GM18511 (cell line): ENCODE results near the gene MGAT4D.
"Not testable (repeated sequence)": the region's sequence is repeated elsewhere in the genome, so short reads cannot be mapped to it uniquely, and the experiment has no call there.

Source experiments
- ATAC-seq: cut with Tn5 transposase; IDR thresholded peaks from one replicate; pipeline ENCODE4 v1.9.1; 2021; ENCODE audit warnings: mild to moderate bottlenecking, moderate library complexity; ENCODE audit not compliant: unreplicated experiment

The MGAT4D gene

DNA sequence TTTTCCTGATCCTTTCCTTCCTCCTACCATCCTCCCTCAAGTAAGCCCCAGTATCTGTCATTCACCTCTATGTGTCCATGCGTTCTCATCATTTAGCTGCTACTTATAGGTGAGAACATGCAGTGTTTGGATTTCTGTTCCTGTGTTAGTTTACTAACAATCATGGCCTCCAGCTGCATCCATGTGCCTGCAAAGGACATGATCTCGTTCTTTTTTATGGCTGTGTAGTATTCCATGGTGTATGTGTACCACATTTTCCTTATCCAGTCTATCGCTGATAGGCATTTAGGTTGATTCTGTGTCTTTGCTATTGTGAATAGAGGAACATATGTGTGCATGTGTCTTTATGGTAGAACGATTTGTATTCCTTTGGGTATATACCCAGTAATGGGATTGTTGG lies 53.7 kb downstream of the MGAT4D start:
- ATAC-seq: not testable (repeated sequence)

DNA sequence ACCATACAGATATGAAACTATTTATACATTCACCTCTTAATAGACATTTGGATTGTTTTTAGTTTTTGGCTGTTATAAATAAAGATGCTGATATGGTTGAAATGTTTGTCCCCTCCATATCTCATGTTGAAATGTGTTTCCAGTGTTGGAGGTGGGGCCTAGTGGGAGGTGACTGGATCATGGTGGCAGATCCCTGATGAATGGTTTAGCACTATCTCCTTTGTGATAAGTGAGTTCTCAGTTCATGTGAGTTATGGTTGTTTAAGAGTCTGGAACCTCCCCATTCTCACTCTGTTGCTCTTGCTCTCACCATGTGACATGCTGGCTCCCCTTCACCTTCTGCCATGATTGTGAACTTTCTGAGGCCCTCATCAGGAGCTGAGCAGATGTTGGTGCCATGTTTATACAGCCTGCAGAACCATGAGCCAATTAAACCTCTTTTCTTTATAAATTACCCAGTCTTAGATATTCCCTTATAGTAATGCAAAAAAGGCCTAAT lies 58.4 kb downstream of the MGAT4D start:
- no peak for ATAC-seq

DNA sequence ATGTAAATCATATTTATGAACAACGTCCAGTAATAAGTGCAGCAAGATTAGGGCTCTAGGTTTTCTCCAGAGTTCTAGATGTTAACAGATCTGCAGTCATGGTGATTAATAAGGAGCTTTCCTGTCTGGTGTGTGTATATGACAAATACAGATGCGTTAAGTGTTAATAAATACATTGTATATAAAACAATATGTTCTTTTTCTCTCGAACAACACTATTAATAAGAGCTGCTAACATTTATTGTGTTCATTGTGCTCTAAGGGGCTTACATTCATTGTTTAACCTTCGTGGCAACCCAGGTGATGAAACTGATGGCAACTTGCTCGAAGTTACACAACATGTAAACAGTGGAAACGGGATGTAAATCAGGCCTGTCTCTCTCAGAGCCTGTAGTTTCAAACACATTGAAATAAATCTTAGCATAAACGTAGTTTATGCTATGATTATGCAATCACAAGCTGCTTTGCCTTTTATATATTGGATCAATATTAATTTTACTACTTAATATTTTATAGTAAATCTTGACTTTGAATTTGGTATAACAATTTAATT lies 70.1 kb downstream of the MGAT4D start:
- no peak for ATAC-seq

DNA sequence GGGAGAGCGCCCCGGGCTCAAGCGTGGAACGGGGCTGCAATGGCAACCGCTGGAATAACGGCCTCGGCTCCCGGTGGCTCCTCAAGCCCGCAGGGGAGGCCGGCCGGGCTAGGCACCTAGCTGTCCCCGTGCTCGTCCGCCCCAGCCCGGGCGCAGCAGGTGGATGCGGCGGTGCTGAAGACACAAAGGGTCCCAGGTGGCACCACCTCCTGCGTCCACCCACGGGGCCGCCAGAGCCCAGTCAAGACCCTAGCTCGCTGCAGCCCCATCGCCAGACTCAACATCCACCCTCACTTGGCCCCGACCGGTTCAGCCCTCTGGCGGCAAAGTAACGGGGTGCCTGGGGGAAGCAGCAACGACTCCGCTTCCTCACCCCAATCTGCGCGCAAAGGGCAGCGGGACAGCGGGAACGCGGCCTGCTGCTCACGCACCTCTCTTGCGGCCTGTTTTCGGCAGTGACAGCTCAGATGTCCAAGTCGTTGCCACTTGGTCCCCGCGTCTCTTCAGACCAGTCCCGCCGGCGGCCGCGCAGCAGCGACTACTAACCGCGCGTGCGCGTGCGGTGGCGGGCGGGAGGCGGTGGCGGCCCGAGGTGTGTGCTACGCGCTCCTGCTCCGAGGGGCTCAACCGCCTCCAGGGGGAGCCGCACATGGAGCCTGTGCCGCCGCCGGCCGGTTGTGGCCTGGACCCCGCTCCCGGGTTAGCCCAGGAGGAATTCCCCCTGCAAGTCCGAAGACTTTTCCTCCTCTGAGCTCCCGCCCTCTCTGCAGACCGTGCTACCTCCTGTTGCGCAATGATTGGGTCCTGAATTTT lies 70.8 kb downstream of the MGAT4D start, which contains the start of gene CLGN:
Gene CLGN, minus strand, starts transcription at position 543 of the 813 bp plus-strand sequence. CDS start 14,570 bp downstream, outside the sequence.
- peak; percentile 87 for ATAC-seq

- peak; percentile 19 for ATAC-seq
Observed at GRCh38 chr4:140426610-140427105, 71.4 kb downstream of the MGAT4D start.

- ATAC-seq: no peak
Observed at GRCh38 chr4:140423106-140423505, 75.0 kb downstream of the MGAT4D start.

DNA sequence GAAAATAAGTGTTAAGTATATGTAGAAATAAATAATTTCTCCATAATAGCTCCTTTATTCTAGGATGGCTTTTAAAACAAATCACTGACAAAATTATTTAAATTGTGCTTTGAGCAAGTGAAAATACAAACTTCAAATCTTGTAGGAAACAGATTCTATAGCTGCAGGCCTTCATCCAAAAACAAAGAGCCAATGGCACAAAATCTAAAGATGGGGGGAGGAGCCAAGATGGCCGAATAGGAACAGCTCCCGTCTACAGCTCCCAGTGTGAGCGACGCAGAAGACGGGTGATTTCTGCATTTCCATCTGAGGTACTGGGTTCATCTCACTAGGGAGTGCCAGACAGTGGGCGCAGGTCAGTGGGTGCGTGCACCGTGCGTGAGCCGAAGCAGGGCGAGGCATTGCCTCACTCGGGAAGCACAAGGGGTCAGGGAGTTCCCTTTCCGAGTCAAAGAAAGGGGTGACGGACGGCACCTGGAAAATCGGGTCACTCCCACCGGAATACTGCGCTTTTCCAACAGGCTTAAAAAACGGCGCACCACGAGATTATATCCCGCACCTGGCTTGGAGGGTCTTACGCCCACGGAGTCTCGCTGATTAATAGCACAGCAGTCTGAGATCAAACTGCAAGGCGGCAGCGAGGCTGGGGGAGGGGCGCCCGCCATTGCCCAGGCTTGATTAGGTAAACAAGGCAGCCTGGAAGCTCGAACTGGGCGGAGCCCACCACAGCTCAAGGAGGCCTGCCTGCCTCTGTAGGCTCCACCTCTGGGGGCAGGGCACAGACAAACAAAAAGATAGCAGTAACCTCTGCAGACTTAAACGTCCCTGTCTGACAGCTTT lies 84.7 kb downstream of the MGAT4D start:
- not testable (repeated sequence) for ATAC-seq

DNA sequence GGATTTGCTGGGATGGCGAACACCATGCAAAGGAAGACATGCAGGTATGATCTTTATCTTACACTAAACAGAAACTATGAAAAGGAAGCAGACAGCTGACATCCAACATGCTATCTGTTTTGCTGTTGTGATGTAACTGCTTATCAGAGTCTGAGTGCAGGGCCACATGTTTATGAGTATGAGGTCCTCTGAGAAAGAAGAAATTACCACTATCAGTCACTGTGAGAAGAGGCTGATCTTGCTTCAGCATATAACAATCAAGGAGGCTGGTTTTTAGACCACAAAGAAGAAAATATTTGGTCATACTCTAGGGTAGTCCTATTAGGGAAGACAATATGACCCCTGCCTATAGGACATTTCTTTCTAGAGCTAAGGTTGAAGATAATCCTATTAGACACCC lies 89.1 kb downstream of the MGAT4D start:
- no peak for ATAC-seq

GRCh38 chr4:140406292-140406691 lies 91.8 kb downstream of the MGAT4D start:
- ATAC-seq: no peak

DNA sequence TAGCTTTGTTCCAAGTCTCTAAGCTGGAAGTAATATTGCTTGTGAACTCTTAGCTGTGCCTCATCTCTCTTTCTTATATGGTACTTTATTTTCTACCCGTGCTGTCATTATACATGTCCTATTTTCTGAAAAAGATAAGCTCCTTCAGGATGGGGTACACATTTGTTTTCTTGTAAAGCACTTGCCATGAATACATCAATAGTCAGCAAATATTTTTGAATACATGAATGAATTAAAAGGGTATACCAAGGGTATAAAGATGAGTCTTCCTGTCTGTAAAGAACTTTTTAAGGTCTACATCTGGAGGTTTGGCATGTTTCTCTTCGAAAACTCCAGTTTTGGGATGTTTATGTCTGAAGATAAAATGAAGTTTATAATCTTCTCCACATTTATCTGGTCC lies 98.0 kb downstream of the MGAT4D start:
- no peak for ATAC-seq

GRCh38 chr4:140395668-140396067 lies 102.4 kb downstream of the MGAT4D start:
- ATAC-seq: no peak
